GM12878 (cell line): ENCODE measurements around the gene SFN. TPM values are rescaled to one million over a fixed set of nuclear protein-coding genes. Genes with fewer than 3 reads are reported as not detected.

Source experiments
- ATAC-seq: fragments of 200-7000 bp; cut with Tn5 transposase; 3 replicates; pipeline ENCODE4 v1.9.1; 2020; ENCODE audit warnings: mild to moderate bottlenecking, moderate library complexity
- BruUV-seq: library from RNA; stranded (reverse); fragments of 400-500 nt; replicated peaks from 2 replicates; lab custom pipeline; 2021; lab: Mats Ljungman, UMichigan
- CTCF ChIA-PET: fragments of 300-600 bp; sonication (Branson Sonifier 250); formaldehyde crosslinking; extraction: SDS; loops from one replicate; lab custom pipeline; 2021; ENCODE audit warnings: inconsistent platforms; lab: Yijun Ruan, JAX
- POLR2A ChIA-PET: fragments of 350-600 bp; formaldehyde crosslinking; extraction: SDS; loops from one replicate; lab custom pipeline; 2021; ENCODE audit warnings: inconsistent platforms; lab: Charles Lee
- RAD21 ChIA-PET: fragments of 300-600 bp; sonication (Branson Sonifier 250); formaldehyde crosslinking; loops from one replicate; lab custom pipeline; 2023; ENCODE audit warnings: antibody characterized with exemption; ENCODE audit not compliant: unreplicated experiment; lab: Charles Lee
- SMC1A ChIA-PET: fragments of 300-600 bp; sonication (Branson Sonifier 250); formaldehyde crosslinking; loops from one replicate; lab custom pipeline; 2023; ENCODE audit not compliant: unreplicated experiment, uncharacterized antibody; lab: Charles Lee
- DNase-seq: peaks from one replicate; pipeline ENCODE4 v3.0.0-alpha.2; 2011; ENCODE audit warnings: low read depth, low spot score
- FAIRE-seq: peaks from 3 replicates; lab custom pipeline; 2011; peaks lifted over from hg19 to GRCh38; lab: Jason Lieb, UNC
- H2AFZ ChIP-seq: 2 replicates; pipeline ENCODE4 v1.6.0; 2011; ENCODE audit warnings: low read depth, low read length, control low read depth; ENCODE audit not compliant: control insufficient read depth
- H3K27ac ChIP-seq: 2 replicates; pipeline ENCODE4 v1.5.1; 2011; ENCODE audit warnings: control low read depth; ENCODE audit not compliant: control insufficient read depth, insufficient read depth
- H3K27me3 ChIP-seq, 2 experiments: replicated peaks in 1 of 2; 2 replicates each; pipeline versions ENCODE4 v1.6.0 to v1.6.1; 2011; ENCODE audit warnings: low read length in 1 of 2; ENCODE audit not compliant: control insufficient read depth in 2 of 2, insufficient read depth in 2 of 2
- H3K36me3 ChIP-seq, 2 experiments: 2 replicates each; pipeline ENCODE4 v1.5.1; 2011; ENCODE audit warnings: low read length in 1 of 2; ENCODE audit not compliant: control insufficient read depth in 2 of 2, insufficient read depth in 2 of 2
- H3K4me1 ChIP-seq: 2 replicates; pipeline ENCODE4 v1.6.1; 2011; ENCODE audit warnings: mild to moderate bottlenecking, low read length, moderate library complexity, mixed read lengths; ENCODE audit not compliant: control insufficient read depth, insufficient read depth
- H3K4me2 ChIP-seq: 2 replicates; pipeline ENCODE4 v1.6.0; 2011; ENCODE audit warnings: control low read depth; ENCODE audit not compliant: control insufficient read depth, insufficient read depth
- H3K4me3 ChIP-seq: fragments of 200-600 bp; sonication (generic); 2 replicates; pipeline ENCODE4 v1.5.1; 2016
- H3K79me2 ChIP-seq: 2 replicates; pipeline ENCODE4 v1.6.0; 2011; ENCODE audit warnings: low read length; ENCODE audit not compliant: control insufficient read depth, insufficient read depth
- H3K9ac ChIP-seq: 2 replicates; pipeline ENCODE4 v1.8.0; 2011; ENCODE audit warnings: low read length, control low read depth, mixed read lengths; ENCODE audit not compliant: control insufficient read depth, insufficient read depth
- H3K9me3 ChIP-seq: replicated peaks from 3 replicates; pipeline ENCODE4 v1.5.1; 2011; ENCODE audit warnings: mild to moderate bottlenecking, low read length; ENCODE audit not compliant: control insufficient read depth, insufficient read depth
- H4K20me1 ChIP-seq: 2 replicates; pipeline ENCODE4 v1.6.0; 2011; ENCODE audit not compliant: control insufficient read depth, insufficient read depth
- CEBPZ ChIP-seq: fragments of 150-350 bp; IDR thresholded peaks from 2 replicates; pipeline ENCODE4 v1.6.1; 2016; ENCODE audit warnings: low read depth, low read length
- FOXK2 ChIP-seq: fragments of 450-650 bp; IDR thresholded peaks from 2 replicates; pipeline ENCODE4 v1.6.1; 2017; ENCODE audit warnings: mild to moderate bottlenecking, moderate library complexity
- IRF3 ChIP-seq: fragments of 450-650 bp; IDR thresholded peaks from 2 replicates; pipeline ENCODE4 v1.6.1; 2014; ENCODE audit warnings: mild to moderate bottlenecking
- KLF5 ChIP-seq: fragments of 450-650 bp; IDR thresholded peaks from 2 replicates; pipeline ENCODE4 v1.6.1; 2014; ENCODE audit warnings: mild to moderate bottlenecking; ENCODE audit not compliant: partially characterized antibody
- NFYA ChIP-seq: IDR thresholded peaks from 2 replicates; pipeline ENCODE4 v1.6.1; 2011; ENCODE audit warnings: low read depth, mild to moderate bottlenecking, low read length, improper control_type of control experiment, borderline replicate concordance
- POLR2A ChIP-seq: IDR thresholded peaks from 2 replicates; pipeline ENCODE4 v1.6.1; 2011; ENCODE audit warnings: low read depth, mild to moderate bottlenecking, low read length
- TBL1XR1 ChIP-seq: IDR thresholded peaks from 2 replicates; pipeline ENCODE4 v1.6.1; 2012; ENCODE audit warnings: low read depth, low read length, improper control_type of control experiment
- ZBED1 ChIP-seq: IDR thresholded peaks from 2 replicates; pipeline ENCODE4 v1.6.1; 2016; ENCODE audit warnings: borderline replicate concordance
- WGBS: methylation state at CpG from one replicate; pipeline ENCODE4 v1.1.6; 2016; ENCODE audit warnings: low lambda C conversion rate; ENCODE audit not compliant: insufficient replicate concordance, insufficient coverage; ENCODE audit errors: missing lambda C conversion rate; 5-methylcytosine and 5-hydroxymethylcytosine counted together
- in situ Hi-C: fragments of 300-500 bp; cut with MboI; formaldehyde crosslinking; loops from 9 replicates; pipeline ENCODE4 v1.14.3; 2018; ENCODE audit warnings: mixed read lengths
- intact Hi-C: fragments of 100-400 bp; cut with micrococcal nuclease; formaldehyde crosslinking; loops from one replicate; pipeline ENCODE4 v1.14.2; 2022; ENCODE audit not compliant: unreplicated experiment
- polyA plus RNA-seq, 11 experiments: library from polyadenylated mRNA; depleted of rRNA in 4 of 11; unstranded in 6 of 11; stranded (reverse) in 5 of 11; fragments of >200 nt; fragmentation: Nextera tagmentation in 4 of 11; fragmentation: Illumina TruSeq in 1 of 11; extraction: Ambion mirVana in 4 of 11; extraction: Trizol in 1 of 11; gene quantifications; 1 replicate in 1 of 11; 2 replicates in 10 of 11; pipeline versions ENCODE4 v1.2.1 to v1.2.3, GENCODE V29; 2011 to 2016; ENCODE audit warnings: inconsistent platforms in 2 of 11, missing spikeins in 2 of 11, low read depth in 1 of 11
- total RNA-seq, 4 experiments: library from RNA; depleted of rRNA in 3 of 4; stranded (reverse); fragments of >200 nt in 3 of 4; fragmentation: Illumina TruSeq in 1 of 4; extraction: Trizol in 1 of 4; gene quantifications; 2 replicates each; pipeline versions ENCODE4 v1.2.1 to v1.2.3, GENCODE V29; 2013 to 2021
- TF ChIP-seq, protein P1 (sequence below): IDR thresholded peaks from 2 replicates; pipeline ENCODE4 v1.6.1; 2012; ENCODE audit warnings: low read depth, low read length, improper control_type of control experiment
- TF ChIP-seq, protein P2 (sequence below): fragments of 450-650 bp; IDR thresholded peaks from 2 replicates; pipeline ENCODE4 v1.6.1; 2018; ENCODE audit warnings: mild to moderate bottlenecking, low read depth, moderate library complexity; ENCODE audit not compliant: partially characterized antibody

The SFN gene
- total and polyA plus RNA-seq, 10 of the 15 experiments (the other 5 are each of a cell fraction or from before 2014, with no cell fraction given): 0.19 to 2.9 (median 1.0) TPM

DNA sequence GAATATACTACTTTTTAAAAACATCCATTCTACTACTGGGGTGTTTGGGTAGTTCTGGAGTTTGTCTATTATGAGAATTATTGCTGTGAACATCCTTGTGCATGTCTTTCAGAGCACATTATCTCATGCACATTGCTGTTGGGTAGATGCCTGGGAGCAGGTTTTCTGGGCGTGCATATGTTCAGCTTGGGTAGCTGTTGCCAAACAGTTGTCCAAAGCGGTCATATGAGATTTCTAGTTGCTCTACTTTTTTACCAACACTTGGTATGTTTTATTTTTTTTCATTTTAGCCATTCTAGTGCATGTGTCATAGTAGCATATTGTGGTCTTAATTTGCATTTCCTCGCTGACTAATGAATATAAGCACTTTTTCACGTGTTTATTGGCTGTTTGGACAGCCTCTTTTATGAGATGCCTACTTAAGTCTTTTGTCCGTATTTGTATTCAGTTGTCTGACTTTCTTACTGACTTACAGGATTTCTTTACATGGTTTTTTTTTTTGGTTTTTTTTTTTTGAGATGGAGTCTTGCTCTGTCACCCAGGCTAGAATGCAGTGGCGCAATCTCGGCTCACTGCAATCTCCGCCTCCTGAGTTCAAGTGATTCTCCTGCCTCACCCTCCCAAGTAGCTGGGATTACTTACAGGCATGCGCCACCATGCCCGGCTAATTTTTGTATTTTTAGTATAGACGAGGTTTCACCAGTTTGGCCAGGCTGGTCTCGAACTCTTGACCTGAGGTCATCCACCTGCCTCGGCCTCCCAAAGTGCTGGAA, 18.3 kb upstream of the SFN start:
- Histone ChIP-seq H3K4me1 (peaks cover 6% of the 10 kb centered on the region), H3K4me3 (no peak overlapping the region), H3K9me3 (no peaks in the 10 kb centered on the region), H4K20me1 (no peaks in the 10 kb centered on the region), H3K9ac (no peak overlapping the region), H2AFZ (no peak overlapping the region), H3K27me3 (no peaks in the 10 kb centered on the region), H3K27ac (no peak overlapping the region), H3K4me2 (no peak overlapping the region), H3K36me3 (peaks cover 23 to 36% of the 10 kb centered on the region in 2 experiments), H3K79me2 (peaks cover 8% of the 10 kb centered on the region)
- TF ChIP-seq POLR2A: no peak
- no peak for TF ChIP-seq KLF5
- TF ChIP-seq, protein P1, sequence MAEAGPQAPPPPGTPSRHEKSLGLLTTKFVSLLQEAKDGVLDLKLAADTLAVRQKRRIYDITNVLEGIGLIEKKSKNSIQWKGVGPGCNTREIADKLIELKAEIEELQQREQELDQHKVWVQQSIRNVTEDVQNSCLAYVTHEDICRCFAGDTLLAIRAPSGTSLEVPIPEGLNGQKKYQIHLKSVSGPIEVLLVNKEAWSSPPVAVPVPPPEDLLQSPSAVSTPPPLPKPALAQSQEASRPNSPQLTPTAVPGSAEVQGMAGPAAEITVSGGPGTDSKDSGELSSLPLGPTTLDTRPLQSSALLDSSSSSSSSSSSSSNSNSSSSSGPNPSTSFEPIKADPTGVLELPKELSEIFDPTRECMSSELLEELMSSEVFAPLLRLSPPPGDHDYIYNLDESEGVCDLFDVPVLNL: no peak
- TF ChIP-seq, protein P2, sequence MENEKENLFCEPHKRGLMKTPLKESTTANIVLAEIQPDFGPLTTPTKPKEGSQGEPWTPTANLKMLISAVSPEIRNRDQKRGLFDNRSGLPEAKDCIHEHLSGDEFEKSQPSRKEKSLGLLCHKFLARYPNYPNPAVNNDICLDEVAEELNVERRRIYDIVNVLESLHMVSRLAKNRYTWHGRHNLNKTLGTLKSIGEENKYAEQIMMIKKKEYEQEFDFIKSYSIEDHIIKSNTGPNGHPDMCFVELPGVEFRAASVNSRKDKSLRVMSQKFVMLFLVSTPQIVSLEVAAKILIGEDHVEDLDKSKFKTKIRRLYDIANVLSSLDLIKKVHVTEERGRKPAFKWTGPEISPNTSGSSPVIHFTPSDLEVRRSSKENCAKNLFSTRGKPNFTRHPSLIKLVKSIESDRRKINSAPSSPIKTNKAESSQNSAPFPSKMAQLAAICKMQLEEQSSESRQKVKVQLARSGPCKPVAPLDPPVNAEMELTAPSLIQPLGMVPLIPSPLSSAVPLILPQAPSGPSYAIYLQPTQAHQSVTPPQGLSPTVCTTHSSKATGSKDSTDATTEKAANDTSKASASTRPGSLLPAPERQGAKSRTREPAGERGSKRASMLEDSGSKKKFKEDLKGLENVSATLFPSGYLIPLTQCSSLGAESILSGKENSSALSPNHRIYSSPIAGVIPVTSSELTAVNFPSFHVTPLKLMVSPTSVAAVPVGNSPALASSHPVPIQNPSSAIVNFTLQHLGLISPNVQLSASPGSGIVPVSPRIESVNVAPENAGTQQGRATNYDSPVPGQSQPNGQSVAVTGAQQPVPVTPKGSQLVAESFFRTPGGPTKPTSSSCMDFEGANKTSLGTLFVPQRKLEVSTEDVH: no peak
- no peak for TF ChIP-seq CEBPZ
- TF ChIP-seq ZBED1: no peak
- no peak for TF ChIP-seq FOXK2
- no peak for TF ChIP-seq NFYA
- TF ChIP-seq TBL1XR1: no peak
- TF ChIP-seq IRF3: no peak
- in situ Hi-C loops: no loop called here
- ATAC-seq (no peak), FAIRE-seq (no peak), DNase-seq (no peak)
- SMC1A ChIA-PET: interaction anchor here (1.5 kb wide), 1 partner anchor 16 kb away, joined by 3 read pairs; no protein-coding TSS in a partner anchor
- 83% methylated on average over 13 of the region's 13 CpGs for WGBS
- RAD21 ChIA-PET: no interaction called here
- CTCF ChIA-PET: interaction anchor here (1.4 kb wide), 1 partner anchor 34 kb away, joined by 3 read pairs; no protein-coding TSS in a partner anchor
- intact Hi-C loops: no loop called here
- BruUV-seq: no TSS peak
- POLR2A ChIA-PET: interaction anchor here (0.6 kb wide), 1 partner anchor 23 kb away, joined by 7 read pairs; no protein-coding TSS in a partner anchor
